ENCODE results near the gene FGD4.

FGD4 gene

GRCh38 chr12:32413412-32413811, 14.1 kb downstream of the FGD4 start:
- DNase-seq, result no peak

GRCh38 chr12:32418221-32418620, 18.9 kb downstream of the FGD4 start:
- no peak for DNase-seq

GRCh38 chr12:32418903-32419519, 19.7 kb downstream of the FGD4 start:
- no peak for DNase-seq

GRCh38 chr12:32419520-32419960, 20.2 kb downstream of the FGD4 start:
- no peak for DNase-seq

- no peak for DNase-seq
Observed at GRCh38 chr12:32420356-32420755, 21.0 kb downstream of the FGD4 start.

- DNase-seq, result no peak
Observed at GRCh38 chr12:32423559-32423958, 24.2 kb downstream of the FGD4 start.

- DNase-seq, result peak; percentile 62
Observed at GRCh38 chr12:32431025-32431424, 31.7 kb downstream of the FGD4 start.

- DNase-seq, result no peak
Observed at GRCh38 chr12:32435921-32436705, 36.8 kb downstream of the FGD4 start.

GRCh38 chr12:32437095-32437515, 37.7 kb downstream of the FGD4 start:
- no peak for DNase-seq

GRCh38 chr12:32440120-32440865, 40.9 kb downstream of the FGD4 start:
- DNase-seq, result no peak

GRCh38 chr12:32443491-32443890, 44.1 kb downstream of the FGD4 start:
- no peak for DNase-seq

GRCh38 chr12:32444895-32445294, 45.5 kb downstream of the FGD4 start:
- no peak for DNase-seq

- DNase-seq, result no peak
Observed at GRCh38 chr12:32445356-32445755, 46.0 kb downstream of the FGD4 start.

- no peak for DNase-seq
Observed at GRCh38 chr12:32446316-32447119, 47.2 kb downstream of the FGD4 start.

- DNase-seq, result no peak
Observed at GRCh38 chr12:32448586-32448985, 49.2 kb downstream of the FGD4 start.

- DNase-seq, result no peak
Observed at GRCh38 chr12:32450363-32450762, 51.0 kb downstream of the FGD4 start.

- DNase-seq, result no peak
Observed at GRCh38 chr12:32450768-32451167, 51.4 kb downstream of the FGD4 start.

GRCh38 chr12:32451816-32452215, 52.5 kb downstream of the FGD4 start:
- DNase-seq, result no peak

- DNase-seq, result no peak
Observed at GRCh38 chr12:32454075-32454474, 54.7 kb downstream of the FGD4 start.

GRCh38 chr12:32454866-32455265, 55.5 kb downstream of the FGD4 start:
- DNase-seq, result no peak

GRCh38 chr12:32455607-32456071, 56.3 kb downstream of the FGD4 start:
- DNase-seq, result peak; percentile 36

- DNase-seq, result no peak
Observed at GRCh38 chr12:32457251-32458025, 58.1 kb downstream of the FGD4 start.
